ENCODE data around the gene SF1.

The SF1 gene

GRCh38 chr11:64759722-64760719, 18.3 kb downstream of the SF1 start, which contains the start of gene PYGM:
TSS of gene PYGM (minus strand) at chr11:64759974. CDS start at chr11:64759898, 76 bp downstream.
- no peak for DNase-seq

- DNase-seq: no peak
Observed at GRCh38 chr11:64759131-64759721, 19.1 kb downstream of the SF1 start.

- no peak for DNase-seq
Observed at GRCh38 chr11:64758330-64759079, 19.8 kb downstream of the SF1 start.

- DNase-seq: no peak
Observed at GRCh38 chr11:64757549-64758329, 20.6 kb downstream of the SF1 start.

DNA sequence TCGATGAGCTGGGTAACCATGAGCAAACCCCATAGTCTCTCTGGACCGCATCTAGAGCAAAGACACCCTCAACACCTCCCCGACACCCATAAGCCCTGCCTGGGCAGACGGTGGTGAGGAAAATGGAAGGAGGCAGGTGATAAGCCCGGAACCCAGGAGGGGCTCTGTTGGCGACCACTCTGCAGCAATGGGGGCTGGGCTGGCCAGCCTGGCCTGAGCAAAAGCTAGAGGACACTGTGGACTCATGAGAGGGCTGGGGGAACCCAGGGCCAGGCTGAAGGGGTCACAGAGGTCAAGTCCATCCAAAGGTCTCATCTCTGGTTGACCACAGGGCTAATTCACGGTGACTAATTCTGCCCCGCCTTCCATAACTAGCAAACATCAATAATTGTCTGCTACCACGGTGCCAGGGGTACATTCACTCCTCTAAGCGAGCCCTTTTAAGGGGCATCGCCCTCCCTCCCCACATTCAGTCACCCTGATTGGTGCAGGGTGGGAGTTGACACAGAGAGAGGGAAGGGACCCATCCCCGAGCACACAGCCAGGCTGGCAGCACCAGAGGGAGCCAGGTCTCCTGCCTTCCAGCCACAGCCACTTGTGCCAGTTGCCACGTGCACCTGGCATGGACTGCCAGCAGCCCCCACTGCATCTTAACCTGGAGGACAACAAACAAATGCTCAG, 22.5 kb downstream of the SF1 start:
- no peak for DNase-seq

DNA sequence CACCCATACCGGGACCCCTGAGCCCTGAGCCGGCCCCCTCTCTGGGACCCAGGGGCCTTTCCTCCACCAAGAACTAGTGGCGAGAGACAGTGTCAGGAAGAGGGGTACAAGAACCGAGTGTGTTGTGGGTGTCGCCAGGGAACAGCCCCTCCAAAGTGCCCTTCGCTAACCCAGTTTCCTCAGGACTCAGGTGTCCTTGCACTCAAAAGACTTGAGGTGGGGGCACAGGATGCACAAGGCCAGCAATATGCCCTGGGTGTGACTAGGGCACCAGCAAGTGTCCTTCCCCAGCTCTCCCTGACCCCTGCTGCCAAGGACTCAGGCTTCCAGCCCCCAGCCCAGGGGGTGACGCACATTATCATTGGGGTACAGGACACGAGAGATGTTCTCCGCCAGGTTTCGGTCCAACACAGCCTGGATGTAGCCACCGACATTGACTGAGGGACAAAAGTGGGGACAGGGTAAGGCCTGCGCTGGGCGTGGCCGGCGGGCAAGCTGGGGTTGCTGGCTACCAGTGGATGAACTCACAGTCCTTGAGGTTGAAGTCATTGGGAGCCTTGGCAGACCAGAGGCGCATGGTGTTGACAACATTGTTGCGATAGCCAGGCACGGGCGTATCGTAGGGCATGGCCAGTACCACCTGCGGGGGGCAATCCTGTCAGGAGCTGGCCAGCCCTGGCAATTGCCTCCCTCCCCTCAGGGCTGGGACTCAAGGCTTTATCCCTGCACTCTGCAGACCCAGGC, 23.3 kb downstream of the SF1 start:
- DNase-seq: no peak

DNA sequence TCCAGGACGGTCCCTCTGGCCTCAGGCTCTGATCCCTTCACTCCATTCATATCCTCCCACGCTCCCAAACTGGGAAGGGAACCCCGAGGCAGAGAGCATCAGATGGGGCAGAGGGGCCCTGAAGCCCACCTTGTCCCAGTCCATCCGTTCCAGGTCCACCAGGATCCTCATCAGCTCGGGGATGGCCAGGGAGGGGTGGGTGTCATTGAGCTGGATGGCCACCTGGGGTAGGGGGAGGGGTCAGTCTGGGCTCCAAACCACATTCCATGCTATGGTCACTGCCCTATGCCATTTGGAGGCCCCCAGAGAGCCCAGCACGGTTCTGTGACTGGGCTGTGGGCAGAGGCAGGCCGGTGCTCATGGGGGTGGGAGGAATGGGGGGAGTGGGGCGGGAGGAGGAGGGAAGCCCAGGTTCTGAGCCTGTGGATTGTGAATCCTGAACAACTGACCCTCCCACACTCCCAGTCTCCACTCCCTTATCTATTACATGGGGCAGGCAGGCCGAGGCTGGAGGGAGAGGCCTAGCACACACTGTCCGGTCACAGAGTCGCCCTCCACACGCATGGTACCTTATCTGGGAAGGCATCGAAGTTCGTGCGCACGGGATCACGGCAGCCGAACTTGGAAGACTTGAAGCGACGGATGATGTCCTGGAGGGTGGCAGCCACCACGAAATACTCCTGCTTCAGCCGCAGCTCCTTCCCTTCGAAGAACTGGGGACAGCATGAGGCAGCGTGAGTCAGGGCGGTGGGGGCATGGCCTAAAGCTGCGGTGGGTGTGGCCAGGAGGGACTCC, 24.0 kb downstream of the SF1 start:
- no peak for DNase-seq

DNA sequence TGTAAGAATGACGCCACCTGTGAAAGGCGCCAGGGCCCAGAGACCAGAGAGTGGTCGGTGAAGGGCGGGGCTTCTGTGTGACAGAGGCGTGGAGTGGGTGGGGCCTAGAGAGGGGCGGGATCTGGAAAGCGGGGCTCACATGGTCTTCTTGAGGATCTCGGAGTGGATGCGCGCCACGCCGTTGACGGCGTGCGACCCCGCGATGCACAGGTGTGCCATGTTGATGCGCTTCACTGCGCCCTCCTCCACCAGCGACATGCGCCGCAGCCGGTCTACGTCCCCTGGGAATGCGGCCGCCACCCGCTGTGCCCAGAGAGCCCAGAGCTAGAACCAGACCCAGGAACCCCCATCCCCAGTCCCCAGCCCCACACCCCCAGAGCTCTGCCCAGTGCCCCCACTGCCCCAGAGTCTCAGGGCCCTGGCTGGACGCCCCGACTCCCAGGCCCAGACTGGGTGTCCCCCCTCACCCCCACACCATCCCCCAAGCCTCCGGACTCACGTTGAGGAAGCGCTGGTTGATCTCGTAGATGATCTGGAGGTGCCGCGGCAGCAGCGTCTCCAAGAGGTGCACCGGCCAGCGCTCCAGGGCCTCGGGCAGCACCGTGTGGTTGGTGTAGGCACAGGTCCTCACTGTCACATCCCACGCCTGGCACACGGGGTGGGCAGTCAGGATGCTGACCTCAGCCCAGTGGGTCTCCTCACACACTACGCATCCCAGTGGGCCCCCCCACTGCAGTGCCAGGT, 24.8 kb downstream of the SF1 start:
- DNase-seq: no peak

- DNase-seq: no peak
Observed at GRCh38 chr11:64753019-64753379, 25.3 kb downstream of the SF1 start.

DNA sequence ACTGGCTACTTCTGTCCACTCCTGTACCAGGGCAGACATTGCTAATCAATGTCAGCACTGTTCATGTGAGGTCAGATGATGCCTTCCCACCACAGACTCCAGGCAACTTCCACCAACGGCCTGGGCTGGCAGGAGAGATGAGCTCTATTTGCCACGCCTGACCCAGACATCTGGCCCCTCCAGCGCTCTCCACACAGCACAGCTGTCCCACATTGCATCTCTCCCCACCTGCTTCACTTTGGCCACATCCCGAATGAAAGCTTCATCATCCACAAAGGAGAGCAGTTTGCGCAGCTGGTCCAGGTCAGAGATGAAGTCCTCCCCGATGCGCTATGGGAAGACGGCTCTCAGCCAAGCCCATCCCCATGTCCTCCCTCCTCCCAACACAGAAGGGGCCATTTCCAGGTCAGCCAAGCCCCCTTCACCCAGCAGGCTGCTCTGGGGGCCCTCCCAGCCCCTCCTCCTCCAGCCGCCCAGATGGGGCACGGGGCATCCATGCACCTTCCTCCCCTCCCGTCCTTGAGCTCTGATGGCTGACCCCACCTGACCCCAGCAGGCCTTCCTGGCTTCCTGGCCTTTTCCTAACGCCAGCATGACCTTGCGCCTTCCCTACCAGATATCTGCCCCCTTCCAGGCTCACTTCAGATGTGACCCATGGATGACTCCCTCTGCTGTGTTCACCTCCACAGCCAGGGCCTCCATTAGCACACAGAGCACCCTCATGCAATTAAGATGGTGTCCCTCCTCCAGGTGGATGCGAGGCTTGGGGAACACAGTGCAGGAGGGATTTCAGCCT, 26.0 kb downstream of the SF1 start:
- DNase-seq: no peak

GRCh38 chr11:64751580-64751979, 26.8 kb downstream of the SF1 start:
- DNase-seq: no peak

- no peak for DNase-seq
Observed at GRCh38 chr11:64751136-64751535, 27.2 kb downstream of the SF1 start.

- no peak for DNase-seq
Observed at GRCh38 chr11:64750361-64751054, 27.8 kb downstream of the SF1 start.

DNA sequence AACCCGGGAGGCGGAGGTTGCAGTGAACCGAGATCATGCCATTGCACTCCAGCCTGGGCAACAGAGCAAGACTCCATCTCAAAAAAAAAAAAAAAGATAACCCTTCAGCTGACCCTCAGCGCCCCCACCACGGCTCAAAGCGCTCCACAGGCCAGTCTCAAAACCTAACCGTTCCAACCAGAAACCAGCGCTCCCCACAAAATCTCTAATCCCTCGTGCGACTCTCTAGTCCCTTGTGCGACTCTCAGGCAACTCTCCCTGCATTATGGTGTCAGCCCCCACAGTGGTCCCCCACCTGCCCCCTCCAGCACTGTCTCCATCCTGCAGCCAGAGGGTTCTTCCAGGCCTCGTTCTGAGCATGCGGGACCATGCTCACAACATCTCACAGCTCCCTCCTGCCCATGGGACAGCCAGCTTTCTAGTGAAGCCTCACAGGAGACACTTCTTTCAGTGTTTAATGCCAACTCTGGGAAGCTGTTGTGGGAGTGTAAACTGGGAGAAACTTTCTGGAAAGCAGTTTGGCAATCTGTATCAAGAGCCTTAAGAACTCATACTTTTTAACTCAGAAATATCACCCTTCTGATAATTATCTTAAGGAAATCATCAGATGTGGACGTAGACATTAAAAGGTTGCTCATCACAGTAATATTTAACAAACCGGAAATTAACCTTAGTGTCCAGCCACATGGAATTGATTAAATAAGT, 30.2 kb downstream of the SF1 start:
- no peak for DNase-seq

GRCh38 chr11:64746486-64746885, 31.9 kb downstream of the SF1 start:
- no peak for DNase-seq

DNA sequence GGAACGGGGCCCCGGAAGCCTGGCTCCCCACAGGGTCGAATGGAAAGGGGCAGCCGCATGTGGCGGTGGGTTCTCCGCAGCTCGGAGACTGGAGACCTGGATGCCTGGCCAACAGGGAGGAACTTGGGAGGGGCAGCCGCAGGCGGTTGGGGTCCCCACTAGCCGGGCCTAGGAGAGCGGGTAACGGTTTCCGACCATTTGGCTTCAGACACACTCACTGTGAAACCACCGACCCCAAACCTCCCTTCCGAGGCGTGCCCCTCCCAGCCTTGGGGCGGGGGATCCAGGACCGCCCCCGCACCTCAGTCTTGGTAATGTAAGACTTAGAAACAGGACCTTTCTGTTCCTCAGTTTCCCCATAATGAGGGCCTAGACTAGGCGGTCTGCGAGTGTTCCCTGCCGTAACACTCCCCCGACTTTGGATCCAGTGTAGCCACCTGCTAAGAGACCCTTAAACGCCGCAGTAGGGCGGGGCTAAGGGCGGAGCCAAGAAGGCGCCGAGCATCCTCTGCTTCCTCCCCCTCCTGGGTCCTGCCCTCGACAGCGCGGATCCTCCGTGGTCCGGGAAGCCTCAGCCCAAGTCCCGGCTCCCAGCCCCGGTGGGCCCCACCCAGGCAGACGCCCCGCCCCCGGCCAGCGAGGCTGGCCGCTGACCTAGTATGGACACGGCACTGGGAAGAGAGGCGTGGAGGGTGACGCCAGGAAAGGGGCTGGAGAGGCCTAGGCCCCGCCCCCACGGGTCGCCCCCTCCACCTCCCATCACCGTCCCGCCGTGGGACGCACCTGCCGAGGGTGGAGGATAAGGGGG, 32.6 kb downstream of the SF1 start:
- DNase-seq: no peak

GRCh38 chr11:64745189-64745520, 33.2 kb downstream of the SF1 start:
- no peak for DNase-seq

All from NCI-H1417 treated with DMSO at 0.1 percent for 48 hours (cell line).